Measurements from ENCODE around the gene IL10RA.

The IL10RA gene

DNA sequence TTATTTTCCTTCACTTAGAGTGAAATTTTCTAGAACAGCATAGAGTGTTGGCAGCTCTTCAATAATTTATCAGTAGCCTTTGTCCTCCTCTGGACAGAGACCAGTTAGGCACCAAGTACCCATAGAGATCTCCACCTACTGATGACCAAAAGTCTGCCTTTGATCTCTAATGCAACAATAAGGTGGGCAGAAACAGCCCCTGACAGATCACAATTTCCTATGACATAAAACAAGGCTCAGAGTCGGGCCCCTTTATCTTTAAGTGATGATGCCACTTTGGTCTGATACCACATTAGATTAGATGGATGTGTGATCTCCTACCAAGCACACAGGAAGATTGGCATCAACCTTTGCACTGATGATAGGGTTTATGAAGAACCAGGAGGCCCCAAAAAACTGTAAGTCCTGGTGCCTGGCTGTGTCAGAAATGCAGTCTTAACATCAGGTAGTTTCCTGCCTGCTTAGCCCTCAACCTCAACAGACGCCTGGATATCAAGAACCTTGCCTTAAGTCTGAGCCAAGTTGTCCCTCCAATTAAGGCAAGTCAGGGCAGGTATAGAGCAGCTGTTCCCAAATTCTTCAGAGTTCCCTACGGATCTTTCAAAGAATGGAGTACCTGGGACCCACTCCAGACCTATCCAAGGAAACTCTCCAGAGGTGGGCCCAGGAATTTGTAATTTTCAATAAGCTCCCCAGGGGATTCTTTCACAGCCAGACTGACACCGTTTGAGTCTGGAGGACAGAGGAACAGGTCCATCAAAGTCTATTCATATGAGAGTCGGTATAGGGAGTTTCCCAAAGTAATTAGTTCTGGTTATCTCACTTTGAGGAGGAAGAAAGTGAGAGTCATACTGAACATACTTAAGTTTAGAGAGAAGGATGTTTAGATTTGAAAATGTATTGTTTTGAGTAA lies 60.1 kb downstream of the IL10RA start:
- no peak for DNase-seq (ENCODE audit: low spot score)
- FAIRE-seq: no peak

DNA sequence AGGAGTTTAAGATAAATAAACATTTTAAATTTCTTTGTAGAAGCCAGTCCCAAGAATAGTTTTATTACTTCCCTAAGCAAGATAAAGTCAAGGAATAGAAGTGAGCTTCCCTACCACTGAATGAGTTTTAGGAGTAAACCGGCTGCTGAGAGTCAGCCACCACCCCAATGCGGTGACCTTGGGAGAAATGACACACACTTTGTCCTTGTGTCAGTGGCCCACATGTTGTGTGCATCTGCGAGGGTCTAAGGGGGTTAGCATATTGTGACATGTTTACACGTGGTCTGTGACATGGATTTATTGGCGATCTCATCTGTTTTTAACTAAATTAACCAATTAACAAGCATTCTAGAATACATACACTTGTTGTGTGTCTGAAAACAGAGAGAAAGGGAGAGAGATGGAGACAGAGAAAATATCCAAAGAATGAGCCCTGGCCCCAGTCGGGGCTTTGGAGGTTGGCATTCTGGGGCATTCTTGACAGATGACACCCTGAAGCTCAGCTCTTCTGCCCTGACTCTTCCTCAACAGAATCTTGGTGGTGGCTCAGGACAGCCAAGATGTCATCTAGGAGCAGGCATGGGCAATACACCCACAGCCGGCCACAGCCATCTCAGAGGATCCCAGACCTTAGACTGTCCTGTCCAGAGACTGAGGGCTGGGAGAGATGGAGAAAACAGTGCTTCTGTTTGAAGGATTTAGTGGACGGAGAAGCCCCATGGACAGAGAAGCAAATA lies 60.9 kb downstream of the IL10RA start:
- FAIRE-seq (no peak), DNase-seq (ENCODE audit: low spot score) (no peak)

- no peak for FAIRE-seq
- DNase-seq (ENCODE audit: low spot score): no peak
These were observed 61.6 kb downstream of the IL10RA start for GRCh38 chr11:118047749-118048148.

GRCh38 chr11:118048472-118049370 lies 62.5 kb downstream of the IL10RA start:
- no peak for FAIRE-seq
- DNase-seq (ENCODE audit: low spot score): no peak

DNA sequence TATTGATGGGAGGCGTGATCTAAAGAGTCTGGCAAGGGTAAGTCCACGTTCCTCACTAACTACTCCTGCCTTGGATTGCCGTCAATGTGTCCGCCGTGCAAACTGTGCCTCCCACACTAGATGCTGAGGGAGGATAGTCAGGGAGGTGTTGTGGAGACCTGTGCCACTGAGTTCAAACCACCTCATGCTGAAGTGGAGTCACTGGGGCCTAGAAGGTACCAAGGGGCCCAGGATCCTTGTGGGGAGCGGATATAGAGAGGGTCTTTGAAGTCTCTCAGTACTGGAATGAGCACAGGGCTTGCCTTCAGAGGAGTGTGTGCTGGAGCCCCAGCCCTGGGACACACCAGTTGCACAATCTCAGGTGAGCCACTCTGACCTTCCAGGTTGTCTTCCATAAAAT lies 63.6 kb downstream of the IL10RA start:
- FAIRE-seq (no peak), DNase-seq (ENCODE audit: low spot score) (no peak)

DNA sequence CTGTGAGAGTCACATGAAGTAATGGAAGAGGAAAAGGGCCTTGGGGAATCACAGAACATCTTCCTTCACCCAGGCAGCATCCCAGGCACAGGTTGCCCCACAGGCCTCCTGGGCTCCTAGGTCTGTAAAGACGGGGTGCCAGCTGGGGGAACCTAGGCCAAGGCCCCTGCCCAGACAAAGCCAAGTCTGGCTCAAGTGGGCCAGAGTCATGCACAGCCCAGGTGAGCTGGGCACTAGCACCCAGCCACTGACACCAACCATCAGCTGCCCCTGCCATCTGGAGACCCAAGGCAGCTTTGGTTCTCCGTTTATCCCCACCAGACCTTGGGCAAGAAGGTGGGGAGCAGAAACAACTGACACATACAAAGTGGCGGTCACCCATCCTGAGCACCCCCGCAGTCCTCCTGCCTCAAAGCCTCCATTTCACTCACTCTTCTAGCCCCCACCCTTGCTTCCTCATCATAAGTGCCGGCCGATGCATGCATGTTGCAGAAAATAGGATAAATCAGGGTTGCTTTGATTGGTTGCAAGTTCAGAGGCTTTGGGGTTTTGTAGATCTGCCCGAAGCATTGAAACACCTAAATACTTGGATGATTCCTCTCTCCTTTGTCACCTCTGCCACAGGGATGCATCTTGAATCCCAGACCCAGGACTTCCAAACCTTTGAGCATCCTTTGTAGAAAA lies 64.2 kb downstream of the IL10RA start:
- DNase-seq (ENCODE audit: low spot score) (no peak), FAIRE-seq (no peak)

Data from urothelium cell line (cell line).